NCI-H748 (cell line): ENCODE measurements around the gene TEPSIN.

ENCODE experiments used
- DNase-seq: peaks from one replicate; lab custom pipeline; 2025; ENCODE audit not compliant: unreplicated experiment; lab: John Stamatoyannopoulos, UW

The TEPSIN gene

GRCh38 chr17:81200695-81201580 is 37.9 kb downstream of the TEPSIN start:
- no peak for DNase-seq

GRCh38 chr17:81200201-81200600 is 38.7 kb downstream of the TEPSIN start:
- no peak for DNase-seq

GRCh38 chr17:81199482-81199830 is 39.4 kb downstream of the TEPSIN start:
- DNase-seq, result no peak

- DNase-seq, result no peak
Observed at GRCh38 chr17:81198826-81199481, 39.9 kb downstream of the TEPSIN start.

- DNase-seq, result no peak
Observed at GRCh38 chr17:81197831-81198490, 40.9 kb downstream of the TEPSIN start.

GRCh38 chr17:81197409-81197795 is 41.5 kb downstream of the TEPSIN start:
- DNase-seq, result no peak

- DNase-seq, result no peak
Observed at GRCh38 chr17:81196505-81197408, 42.1 kb downstream of the TEPSIN start.

GRCh38 chr17:81195941-81196495 is 42.8 kb downstream of the TEPSIN start:
- DNase-seq, result no peak

- DNase-seq, result no peak
Observed at GRCh38 chr17:81194941-81195901, 43.6 kb downstream of the TEPSIN start.

GRCh38 chr17:81194225-81194760 is 44.6 kb downstream of the TEPSIN start:
- no peak for DNase-seq

GRCh38 chr17:81193470-81194224 is 45.2 kb downstream of the TEPSIN start:
- no peak for DNase-seq

GRCh38 chr17:81193051-81193410 is 45.8 kb downstream of the TEPSIN start:
- no peak for DNase-seq

GRCh38 chr17:81192386-81193050 is 46.3 kb downstream of the TEPSIN start:
- DNase-seq, result no peak

- no peak for DNase-seq
Observed at GRCh38 chr17:81191646-81192045, 47.2 kb downstream of the TEPSIN start.

- no peak for DNase-seq
Observed at GRCh38 chr17:81191116-81191515, 47.7 kb downstream of the TEPSIN start.

- DNase-seq, result no peak
Observed at GRCh38 chr17:81190591-81190990, 48.3 kb downstream of the TEPSIN start.

GRCh38 chr17:81189670-81190530 is 49.0 kb downstream of the TEPSIN start:
- no peak for DNase-seq
